Cardiac fibroblast (primary cell): Measurements from ENCODE around the gene SMARCC1.
A peak's percentile ranks its signal among the peaks of the same experiment; 100 is the strongest.

ENCODE experiments used
- DNase-seq, 2 donors: peaks; one replicate each; pipeline versions ENCODE4 v3.0.0 to v3.0.0-alpha.2; 2010; ENCODE audit warnings: low read depth in 2 of 2
- H3K4me3 ChIP-seq, 2 donors: replicated peaks in 1 of 2; 1 replicate in 1 of 2; 2 replicates in 1 of 2; pipeline ENCODE4 v1.5.1; 2011; ENCODE audit warnings: low read depth in 2 of 2, low read length in 2 of 2, mild to moderate bottlenecking in 2 of 2, moderate library complexity in 1 of 2
- TF ChIP-seq, protein P1 (sequence below): IDR thresholded peaks from one replicate; pipeline ENCODE4 v1.5.1; 2011; ENCODE audit warnings: low read depth, mild to moderate bottlenecking, low read length, inconsistent platforms

Gene SMARCC1

DNA sequence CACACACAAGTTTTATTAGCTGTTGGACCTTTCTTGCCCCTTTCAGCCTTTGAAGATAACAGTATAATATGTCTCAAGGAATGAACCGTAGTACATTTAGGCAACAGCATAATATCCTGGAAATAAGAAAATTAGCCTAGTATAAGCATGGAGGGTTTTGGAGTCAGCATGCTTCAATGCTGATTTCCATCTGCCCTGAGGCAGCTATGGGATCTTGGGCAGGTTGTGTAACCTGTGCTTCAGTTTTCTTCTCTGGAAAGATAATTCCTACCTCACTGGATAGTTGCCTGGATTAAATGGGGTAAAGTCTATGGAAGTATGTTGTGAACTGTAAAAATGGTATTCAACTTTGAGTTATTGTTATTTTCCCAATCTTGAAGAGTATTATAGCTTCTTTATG is 22.9 kb upstream of the SMARCC1 start:
- no peak for DNase-seq
- TF ChIP-seq, protein P1, sequence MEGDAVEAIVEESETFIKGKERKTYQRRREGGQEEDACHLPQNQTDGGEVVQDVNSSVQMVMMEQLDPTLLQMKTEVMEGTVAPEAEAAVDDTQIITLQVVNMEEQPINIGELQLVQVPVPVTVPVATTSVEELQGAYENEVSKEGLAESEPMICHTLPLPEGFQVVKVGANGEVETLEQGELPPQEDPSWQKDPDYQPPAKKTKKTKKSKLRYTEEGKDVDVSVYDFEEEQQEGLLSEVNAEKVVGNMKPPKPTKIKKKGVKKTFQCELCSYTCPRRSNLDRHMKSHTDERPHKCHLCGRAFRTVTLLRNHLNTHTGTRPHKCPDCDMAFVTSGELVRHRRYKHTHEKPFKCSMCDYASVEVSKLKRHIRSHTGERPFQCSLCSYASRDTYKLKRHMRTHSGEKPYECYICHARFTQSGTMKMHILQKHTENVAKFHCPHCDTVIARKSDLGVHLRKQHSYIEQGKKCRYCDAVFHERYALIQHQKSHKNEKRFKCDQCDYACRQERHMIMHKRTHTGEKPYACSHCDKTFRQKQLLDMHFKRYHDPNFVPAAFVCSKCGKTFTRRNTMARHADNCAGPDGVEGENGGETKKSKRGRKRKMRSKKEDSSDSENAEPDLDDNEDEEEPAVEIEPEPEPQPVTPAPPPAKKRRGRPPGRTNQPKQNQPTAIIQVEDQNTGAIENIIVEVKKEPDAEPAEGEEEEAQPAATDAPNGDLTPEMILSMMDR: no peak
- no peak overlapping the region for H3K4me3 ChIP-seq

DNA sequence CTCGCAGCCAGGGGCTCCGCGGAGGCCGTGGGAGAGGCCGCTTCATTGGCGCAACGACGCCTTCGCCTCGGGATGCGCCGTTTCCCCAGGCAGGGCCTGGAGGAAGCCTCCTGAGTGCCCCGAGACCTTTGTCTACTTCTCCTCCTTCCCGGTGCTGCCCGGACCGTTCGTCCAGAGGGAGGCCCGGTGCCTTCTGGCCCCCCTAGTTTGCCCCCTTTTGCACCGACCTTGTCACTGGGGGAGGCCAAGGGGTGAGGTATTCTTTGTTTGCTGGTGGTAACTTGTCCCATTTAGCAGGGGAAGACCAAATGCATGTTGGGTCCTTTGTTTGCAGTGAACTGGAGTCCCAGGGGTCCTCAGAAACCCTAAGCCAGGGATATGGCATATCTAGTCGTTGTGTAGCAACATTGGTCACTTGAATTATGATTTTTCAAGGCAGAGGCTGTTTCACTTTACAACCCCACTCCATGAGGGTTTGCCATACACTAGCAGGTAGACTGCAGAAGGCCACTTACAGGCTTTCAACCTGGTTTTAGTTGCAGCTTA is 21.9 kb upstream of the SMARCC1 start:
- H3K4me3 ChIP-seq: peak overlapping the region; percentile 75 to 83
- no peak for DNase-seq
- TF ChIP-seq, protein P1: no peak

DNA sequence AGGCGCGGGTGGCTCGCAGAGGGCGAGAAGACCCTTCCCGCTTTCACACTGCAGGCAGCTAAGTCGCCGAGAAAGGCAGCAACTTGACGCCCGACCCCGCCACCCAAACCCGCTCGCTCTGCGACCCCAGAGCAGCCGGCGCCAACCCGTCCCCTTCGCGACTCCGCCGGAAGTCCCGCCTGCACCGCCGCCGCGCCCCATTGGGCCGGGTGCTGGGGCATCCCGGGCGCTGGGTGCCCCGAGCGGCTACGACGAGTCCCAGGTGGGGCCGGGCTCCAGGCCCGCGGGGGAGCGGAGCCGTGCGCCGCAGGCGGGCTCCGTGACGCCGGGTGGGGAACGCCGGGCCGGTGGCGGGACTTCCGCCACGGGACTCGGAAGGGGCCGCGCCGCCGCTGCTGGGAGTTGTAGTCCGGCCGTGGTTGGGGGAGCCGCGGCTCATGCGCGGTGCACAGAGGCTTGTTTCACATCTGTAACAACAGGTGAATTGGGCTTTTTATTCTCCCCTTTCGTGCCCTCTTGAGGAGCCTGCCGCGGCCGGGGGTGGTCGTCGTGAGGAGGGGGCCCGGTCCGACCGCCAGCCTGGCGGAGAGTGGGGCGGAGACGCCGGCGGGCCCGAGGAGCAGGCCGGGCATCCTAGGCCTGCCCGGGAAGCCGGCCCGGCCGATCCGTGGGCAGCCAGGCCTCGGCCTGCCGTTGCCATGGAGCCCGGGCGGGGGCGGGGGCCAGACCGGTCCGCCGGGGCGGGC is 21.2 kb upstream of the SMARCC1 start, which contains the start of gene DHX30:
TSS of gene DHX30 (plus strand) at position 405 of the 746 bp plus-strand sequence. CDS start 7,546 bp downstream, outside the sequence.
- H3K4me3 ChIP-seq: peak within 1 kb of the TSS; percentile 75 to 83
- TF ChIP-seq, protein P1: no peak
- peak; percentile 87 to 90 for DNase-seq

DNA sequence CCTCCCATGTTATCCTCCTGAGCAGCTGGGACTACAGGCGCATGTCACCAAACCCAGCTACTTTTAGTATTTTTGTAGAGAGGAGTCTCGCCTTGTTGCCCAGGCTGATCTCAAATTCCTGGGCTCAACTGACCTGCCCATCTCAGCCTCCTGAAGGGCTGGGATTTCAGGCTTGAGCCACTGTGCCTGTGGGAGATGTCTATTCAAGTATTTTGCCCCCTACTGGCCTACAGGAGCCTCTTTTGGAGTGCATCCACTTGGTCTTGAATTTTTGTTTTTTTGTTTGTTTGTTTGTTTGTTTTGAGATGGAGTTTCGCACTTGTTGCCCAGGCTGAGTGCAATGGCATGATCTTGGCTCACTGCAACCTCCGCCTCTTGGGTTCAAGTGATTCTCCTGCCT is 18.0 kb upstream of the SMARCC1 start:
- DNase-seq: peak in 1 of 2 donors; percentile 33
- H3K4me3 ChIP-seq: no peak overlapping the region
- TF ChIP-seq, protein P1: peak; percentile 44

DNA sequence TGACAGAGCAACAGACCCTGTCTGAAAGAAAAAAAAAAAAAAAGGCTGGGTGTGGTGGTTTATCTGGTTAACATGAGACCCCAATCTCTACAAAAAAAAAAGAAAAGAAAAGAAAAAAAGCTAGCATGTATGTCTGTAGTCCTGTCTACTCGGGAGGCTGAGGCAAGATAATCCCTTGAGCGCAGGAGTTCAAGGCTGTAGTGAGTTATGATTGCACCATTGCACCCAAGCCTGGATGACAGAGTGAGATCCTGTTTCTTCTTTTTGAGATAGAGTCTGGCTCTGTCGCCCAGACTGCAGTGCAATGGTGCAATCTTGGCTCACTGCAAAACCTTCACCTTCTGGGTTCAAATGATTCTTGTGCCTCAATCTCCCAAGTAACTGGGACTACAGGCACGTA is 12.9 kb upstream of the SMARCC1 start:
- TF ChIP-seq, protein P1: no peak
- H3K4me3 ChIP-seq: no peak overlapping the region
- DNase-seq: no peak

DNA sequence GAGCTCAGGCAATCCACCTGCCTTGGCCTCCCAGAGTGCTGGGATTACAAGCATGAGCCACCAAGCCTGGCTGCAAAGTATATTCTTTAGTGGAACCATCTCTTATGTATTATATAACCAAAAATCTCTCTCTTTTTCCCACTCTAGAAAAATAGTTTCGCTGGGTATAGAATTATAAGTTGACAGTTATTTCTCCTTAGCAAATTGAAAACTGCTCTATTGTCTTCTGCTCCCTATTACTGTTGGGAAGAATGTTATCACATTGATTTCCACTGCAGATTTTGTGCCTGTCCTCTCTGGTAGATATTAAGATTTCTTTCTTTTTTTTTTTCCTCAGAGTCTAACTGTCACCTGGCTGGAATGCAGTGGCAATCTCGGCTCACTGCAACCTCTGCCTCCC is 11.0 kb upstream of the SMARCC1 start:
- TF ChIP-seq, protein P1: no peak
- no peak for DNase-seq
- no peak overlapping the region for H3K4me3 ChIP-seq
